Eye (tissue), 1 donor: ENCODE measurements around the gene LTBP3.

Experiments used
- DNase-seq: peaks from one replicate; pipeline ENCODE4 v3.0.0-alpha.2; 2015

LTBP3 gene

DNA sequence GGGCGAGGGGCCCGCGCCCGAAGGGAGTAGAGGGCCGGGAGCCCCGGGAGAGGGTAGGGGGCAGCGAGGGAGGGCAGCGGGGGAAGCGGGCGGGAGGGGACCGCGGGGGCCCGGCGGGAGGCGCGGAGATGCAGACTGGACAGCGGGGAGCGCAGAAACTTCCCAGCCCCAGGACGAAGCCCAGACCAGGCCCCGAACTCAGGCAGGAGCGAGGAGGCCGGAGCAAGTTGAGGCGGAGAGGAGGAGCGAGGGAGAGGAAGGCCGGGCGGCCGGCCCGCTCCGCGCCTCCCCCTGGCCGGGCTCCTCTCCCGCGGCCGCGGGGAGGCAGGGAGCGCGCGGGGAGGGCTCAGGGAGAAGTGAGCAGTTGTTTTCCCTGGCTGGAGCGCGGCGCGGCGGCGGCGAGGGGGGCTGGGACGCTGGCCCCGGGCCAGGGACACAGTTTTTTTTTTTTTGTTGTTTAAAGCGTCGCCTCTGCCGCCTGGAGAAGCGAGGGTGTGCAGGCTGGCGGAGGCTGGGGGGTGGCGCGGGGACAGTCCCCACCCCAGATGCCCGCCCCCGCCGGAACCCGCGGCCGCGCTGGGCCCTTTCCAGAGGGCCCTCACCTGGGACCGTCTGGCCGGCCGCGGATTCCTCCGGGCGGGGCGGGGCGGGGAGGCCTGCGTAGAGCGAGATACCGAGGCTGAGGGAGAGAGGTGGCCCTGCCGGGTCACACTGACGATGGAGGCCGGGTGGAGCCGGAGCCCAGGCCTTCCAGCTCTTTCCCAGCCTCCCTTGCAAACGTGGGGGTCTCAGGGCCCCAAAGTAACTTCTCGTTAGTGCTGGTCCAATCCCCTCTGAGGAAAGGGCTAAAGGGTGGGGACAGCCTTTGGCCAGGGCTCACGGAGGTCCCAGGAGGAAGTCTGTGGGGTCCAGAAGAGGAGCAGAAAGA, at the start of gene LTBP3:
TSS of gene LTBP3 (minus strand) at position 358 of the 928 bp plus-strand sequence. CDS start 400 bp downstream, outside the sequence.
- DNase-seq: peak; percentile 90

DNA sequence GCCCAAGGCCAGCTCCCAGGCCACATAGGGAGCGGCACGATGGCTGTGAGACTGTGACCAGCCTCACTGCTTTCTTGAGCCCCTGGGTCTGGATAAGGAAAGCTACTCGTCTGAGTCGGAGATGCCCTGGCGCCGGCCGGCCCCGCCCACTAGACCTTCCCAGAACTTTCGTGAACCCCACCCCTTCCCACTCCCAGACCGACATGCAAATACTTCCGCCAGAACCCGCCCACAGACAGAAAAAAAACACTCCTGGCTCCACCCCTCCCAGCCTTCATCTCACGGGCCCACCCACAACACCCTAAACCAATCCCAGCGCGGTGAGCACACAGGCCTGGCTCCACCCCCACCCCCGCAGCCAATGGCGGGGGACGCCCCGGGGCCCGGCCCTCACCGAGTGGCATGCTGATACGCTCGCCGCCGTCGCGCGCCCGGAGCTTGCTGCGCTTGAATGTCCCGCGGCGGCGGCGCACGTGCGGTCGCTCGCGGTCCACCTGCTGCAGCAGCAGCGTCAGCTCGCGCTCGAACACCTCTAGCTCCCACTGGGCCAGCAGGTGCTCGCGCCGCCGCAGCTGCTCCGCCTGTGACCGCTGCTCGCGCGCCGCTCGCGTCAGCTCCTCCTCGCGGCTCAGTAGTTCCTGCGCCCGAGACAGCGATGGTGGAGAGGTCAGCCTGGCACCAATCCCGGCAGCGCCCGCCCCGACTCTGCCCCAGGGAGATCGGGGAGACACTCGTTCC, 48.9 kb upstream of the LTBP3 start:
- peak; percentile 97 for DNase-seq

DNA sequence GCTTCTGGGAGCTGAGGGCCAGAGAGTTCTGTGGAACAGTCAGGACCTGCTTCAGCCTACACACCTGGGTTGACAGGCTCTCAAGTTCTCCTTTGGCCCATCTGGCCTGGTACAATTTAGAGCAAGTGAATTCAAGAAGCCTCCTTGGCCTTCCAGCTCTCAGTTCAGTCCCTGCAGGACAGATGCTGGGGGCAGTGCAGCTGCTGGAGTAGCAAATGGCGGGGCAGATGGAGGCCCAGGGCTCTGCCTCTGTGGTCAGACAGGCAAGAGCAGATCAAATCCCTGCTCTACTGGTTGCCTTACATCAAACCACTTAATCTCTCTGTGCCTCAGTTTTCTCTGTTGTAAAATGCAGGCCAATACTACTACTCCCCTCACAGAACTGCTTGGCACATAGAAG, 46.1 kb upstream of the LTBP3 start:
- no peak for DNase-seq

GRCh38 chr11:65599955-65600246, 41.7 kb upstream of the LTBP3 start:
- no peak for DNase-seq

- no peak for DNase-seq
Measured at GRCh38 chr11:65599216-65599954, 41.2 kb upstream of the LTBP3 start.

GRCh38 chr11:65598258-65598699, 40.1 kb upstream of the LTBP3 start:
- no peak for DNase-seq

GRCh38 chr11:65596520-65596919, 38.4 kb upstream of the LTBP3 start:
- no peak for DNase-seq

DNA sequence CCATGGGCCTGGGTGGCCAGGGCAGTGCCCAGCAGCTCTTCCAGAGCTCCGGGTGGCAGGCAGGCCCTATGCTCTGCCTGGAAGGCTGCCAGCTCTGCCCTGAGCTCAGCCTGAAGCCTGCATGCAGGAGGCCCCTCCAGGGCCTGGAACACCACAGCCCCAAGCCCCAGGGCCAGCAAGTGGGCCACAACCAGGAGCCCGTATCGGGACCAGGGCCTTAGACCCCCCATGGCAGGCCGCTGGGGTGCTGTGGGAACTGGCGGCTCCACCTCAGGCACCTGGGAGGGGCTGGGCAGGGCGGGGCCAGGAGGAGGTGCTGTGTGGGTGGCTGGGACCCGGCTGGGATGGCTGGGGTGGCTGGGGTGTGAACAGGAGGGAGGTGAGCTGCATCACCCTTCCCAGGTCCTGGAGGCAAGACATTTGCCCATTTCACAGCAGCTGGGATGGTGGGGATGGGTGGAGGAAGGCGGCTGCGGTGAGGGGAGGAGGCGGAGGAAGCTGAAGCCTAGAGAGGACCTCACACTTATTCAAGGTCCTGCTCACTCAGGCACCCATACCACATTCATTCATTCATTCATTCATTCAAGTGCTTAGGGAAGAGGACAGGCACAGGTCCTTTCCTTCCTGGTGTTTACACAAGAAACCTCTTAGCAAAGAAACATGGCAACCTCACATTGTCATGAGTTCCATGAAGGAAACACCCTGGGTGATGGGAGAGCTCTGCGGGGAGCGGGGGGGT, 37.6 kb upstream of the LTBP3 start, which contains the start of gene KCNK7:
TSS of gene KCNK7 (minus strand) at position 258 of the 739 bp plus-strand sequence. CDS start at position 230, 28 bp downstream.
- DNase-seq: no peak

DNA sequence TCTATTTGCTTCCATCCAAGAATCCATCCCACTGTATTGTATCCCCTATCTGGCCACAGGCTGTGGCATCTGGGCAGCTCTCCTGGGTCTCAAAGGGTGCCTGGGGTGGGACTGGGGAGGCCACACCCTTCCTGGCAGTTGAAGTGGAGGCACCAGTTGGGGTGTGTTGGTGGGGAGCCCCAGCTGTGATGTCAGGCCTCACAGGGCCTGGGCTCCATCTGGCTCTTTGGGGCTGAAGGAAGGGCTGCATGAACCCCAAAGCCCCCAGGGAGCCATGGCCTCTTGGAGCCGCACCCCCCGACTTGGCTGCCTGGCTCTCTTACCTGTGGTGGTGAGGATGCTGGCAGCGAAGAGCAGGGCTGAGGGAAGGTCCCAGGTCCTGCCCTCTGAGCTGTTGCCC, 37.0 kb upstream of the LTBP3 start:
- DNase-seq: no peak

- DNase-seq: peak; percentile 49
Measured at GRCh38 chr11:65593518-65594414, 35.6 kb upstream of the LTBP3 start.

GRCh38 chr11:65592858-65593517, 34.8 kb upstream of the LTBP3 start:
- no peak for DNase-seq

- peak; percentile 73 for DNase-seq
Measured at GRCh38 chr11:65591939-65592857, 34.0 kb upstream of the LTBP3 start.

- peak; percentile 35 for DNase-seq
Measured at GRCh38 chr11:65590240-65590738, 32.1 kb upstream of the LTBP3 start.

- DNase-seq: no peak
Measured at GRCh38 chr11:65589444-65590239, 31.5 kb upstream of the LTBP3 start.

DNA sequence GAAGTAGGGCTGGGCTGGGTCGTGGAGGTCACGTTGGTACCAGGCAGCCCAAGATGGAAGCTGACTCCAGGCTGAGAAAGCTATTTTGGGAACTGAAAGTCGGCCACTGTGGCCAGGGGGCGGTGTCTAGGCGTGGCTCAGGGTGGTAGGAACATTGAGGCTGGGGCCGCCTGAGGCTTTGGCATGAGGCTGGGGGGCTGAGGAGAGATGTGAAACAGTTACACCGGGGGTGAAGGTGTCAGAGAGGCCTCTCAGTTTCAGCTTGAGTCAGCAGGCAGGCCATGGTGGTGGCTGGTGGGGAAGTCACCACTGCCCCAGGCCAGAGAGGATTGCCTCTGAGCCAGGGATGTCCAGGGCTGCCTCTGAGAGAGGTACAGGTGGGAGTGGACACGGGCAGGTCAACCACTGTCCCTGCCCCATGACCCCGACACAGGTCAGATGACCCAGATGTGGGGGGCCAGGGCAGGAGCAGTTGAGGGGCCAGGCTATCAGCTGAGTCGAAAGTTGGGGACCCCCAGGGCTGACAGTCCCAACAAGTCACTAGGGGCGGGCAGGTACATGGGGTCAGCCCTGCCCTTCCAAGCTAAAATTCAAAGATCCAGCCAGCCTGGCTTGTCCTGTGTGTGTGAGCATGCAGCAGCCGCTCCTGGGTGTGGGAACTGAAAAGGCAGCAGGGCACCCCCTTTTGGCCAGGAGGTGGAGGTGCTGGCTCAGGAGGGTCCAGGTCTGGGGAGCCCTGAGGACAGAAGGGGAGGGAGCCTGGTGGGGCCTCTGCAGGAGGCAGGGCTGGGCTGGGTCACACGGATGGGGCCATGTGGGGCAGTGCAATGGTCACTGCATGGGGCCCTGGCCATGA, 30.3 kb upstream of the LTBP3 start:
- peak; percentile 29 for DNase-seq

DNA sequence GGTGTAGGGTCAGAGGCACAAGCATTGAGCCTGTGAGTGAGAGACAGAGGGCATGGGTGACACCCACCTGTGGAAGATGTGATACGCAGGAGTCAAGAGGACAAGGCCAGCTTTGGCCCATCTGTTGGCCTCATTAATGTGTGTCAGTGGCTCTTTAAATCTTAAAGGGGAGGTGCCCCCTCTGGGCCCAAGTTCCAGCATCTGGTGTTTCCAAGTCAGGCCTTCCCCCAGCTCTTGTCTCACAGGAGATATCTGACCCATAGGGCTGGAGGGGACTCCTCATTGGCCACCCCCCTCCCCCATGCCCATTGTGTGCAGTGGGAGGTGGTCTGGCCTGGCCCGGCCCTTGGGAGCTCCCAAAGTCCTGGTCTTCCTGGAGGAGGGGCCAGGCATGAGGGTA, 28.5 kb upstream of the LTBP3 start:
- peak; percentile 68 for DNase-seq

GRCh38 chr11:65586247-65586630, 28.1 kb upstream of the LTBP3 start:
- DNase-seq: no peak
